HEK293 (cell line): Measurements from ENCODE around the gene CCDC9B.

Source experiments
- CTCF ChIA-PET: fragments of 350-600 bp; formaldehyde crosslinking; extraction: SDS; loops from one replicate; lab custom pipeline; 2021; ENCODE audit warnings: antibody characterized with exemption; lab: Yijun Ruan, JAX
- POLR2A ChIA-PET: fragments of 300-600 bp; formaldehyde crosslinking; extraction: SDS; loops from one replicate; lab custom pipeline; 2020; ENCODE audit warnings: antibody characterized with exemption, inconsistent platforms; lab: Yijun Ruan, JAX
- H3K27ac ChIP-seq: fragments of 200-500 bp; sonication (Bioruptor generic); 2 replicates; pipeline ENCODE4 v1.5.1; 2014; ENCODE audit warnings: low read depth, low read length, control low read depth, inconsistent platforms; ENCODE audit errors: extremely low read depth
- H3K36me3 ChIP-seq, 2 experiments: fragments of 200-500 bp in 1 of 2; sonication (Bioruptor generic) in 1 of 2; 1 replicate in 1 of 2; 2 replicates in 1 of 2; pipeline ENCODE4 v1.5.1; 2014 to 2017; ENCODE audit warnings: inconsistent platforms in 2 of 2, low read length in 2 of 2; ENCODE audit not compliant: control insufficient read depth in 2 of 2, insufficient read depth in 1 of 2
- H3K4me1 ChIP-seq: fragments of 200-500 bp; sonication (Bioruptor generic); 2 replicates; pipeline ENCODE4 v1.5.1; 2014; ENCODE audit warnings: mild to moderate bottlenecking, low read length, inconsistent platforms; ENCODE audit not compliant: control insufficient read depth, insufficient read depth
- H3K4me3 ChIP-seq: 2 replicates; pipeline ENCODE4 v1.5.1; 2011; ENCODE audit warnings: low read depth, mild to moderate bottlenecking, control low read depth, low read length, moderate library complexity
- H3K9me3 ChIP-seq: fragments of 200-500 bp; sonication (Bioruptor generic); 2 replicates; pipeline ENCODE4 v1.5.1; 2014; ENCODE audit warnings: low read depth, low read length, inconsistent platforms; ENCODE audit not compliant: control insufficient read depth, insufficient read depth
- GLIS1 ChIP-seq: fragments of 450-650 bp; formaldehyde crosslinking; IDR thresholded peaks from 2 replicates; pipeline ENCODE4 v1.5.1; 2016; ENCODE audit warnings: missing biosample characterization, missing genetic modification characterization
- GLIS2 ChIP-seq: fragments of 450-650 bp; formaldehyde crosslinking; IDR thresholded peaks from 2 replicates; pipeline ENCODE4 v1.5.1; 2016; ENCODE audit warnings: missing biosample characterization, missing genetic modification characterization
- KLF16 ChIP-seq: fragments of 450-650 bp; formaldehyde crosslinking; IDR thresholded peaks from 2 replicates; pipeline ENCODE4 v1.5.1; 2017; ENCODE audit warnings: missing biosample characterization, missing genetic modification characterization
- KLF7 ChIP-seq: fragments of 450-650 bp; formaldehyde crosslinking; IDR thresholded peaks from 2 replicates; pipeline ENCODE4 v1.5.1; 2016; ENCODE audit warnings: missing biosample characterization, missing genetic modification characterization, borderline replicate concordance
- OSR2 ChIP-seq: fragments of 450-650 bp; formaldehyde crosslinking; IDR thresholded peaks from 2 replicates; pipeline ENCODE4 v1.5.1; 2016; ENCODE audit warnings: missing biosample characterization, missing genetic modification characterization
- TRIM28 ChIP-seq: IDR thresholded peaks from 2 replicates; pipeline ENCODE4 v1.6.1; 2011; ENCODE audit warnings: low read length, control low read depth, borderline replicate concordance
- YY2 ChIP-seq: fragments of 450-650 bp; formaldehyde crosslinking; IDR thresholded peaks from 2 replicates; pipeline ENCODE4 v1.5.1; 2016; ENCODE audit warnings: missing biosample characterization, missing genetic modification characterization
- ZBTB8A ChIP-seq: fragments of 450-650 bp; formaldehyde crosslinking; IDR thresholded peaks from 2 replicates; pipeline ENCODE4 v1.5.1; 2016; ENCODE audit warnings: missing biosample characterization, missing genetic modification characterization
- ZNF341 ChIP-seq: fragments of 450-650 bp; formaldehyde crosslinking; IDR thresholded peaks from 2 replicates; pipeline ENCODE4; 2016; ENCODE audit warnings: low read depth, missing biosample characterization, missing genetic modification characterization
- ZNF404 ChIP-seq: fragments of 450-650 bp; formaldehyde crosslinking; IDR thresholded peaks from 2 replicates; pipeline ENCODE4 v1.5.1; 2017; ENCODE audit warnings: missing biosample characterization, missing genetic modification characterization
- ZNF664 ChIP-seq: fragments of 450-650 bp; formaldehyde crosslinking; IDR thresholded peaks from 2 replicates; pipeline ENCODE4 v1.5.1; 2016; ENCODE audit warnings: missing biosample characterization, missing genetic modification characterization
- TF ChIP-seq, protein P1 (sequence below): fragments of 450-650 bp; formaldehyde crosslinking; conservative IDR thresholded peaks from 2 replicates; pipeline ENCODE4 v1.5.1; 2016; ENCODE audit warnings: low read depth, missing biosample characterization, missing genetic modification characterization
- TF ChIP-seq, protein P2 (sequence below): fragments of 450-650 bp; formaldehyde crosslinking; IDR thresholded peaks from 2 replicates; pipeline ENCODE4 v1.5.1; 2016; ENCODE audit warnings: missing biosample characterization, missing genetic modification characterization
- TF ChIP-seq, protein P3 (sequence below): fragments of 450-650 bp; formaldehyde crosslinking; IDR thresholded peaks from 2 replicates; pipeline ENCODE4 v1.5.1; 2017; ENCODE audit warnings: missing biosample characterization, mild to moderate bottlenecking, missing genetic modification characterization, moderate library complexity

The CCDC9B gene

DNA sequence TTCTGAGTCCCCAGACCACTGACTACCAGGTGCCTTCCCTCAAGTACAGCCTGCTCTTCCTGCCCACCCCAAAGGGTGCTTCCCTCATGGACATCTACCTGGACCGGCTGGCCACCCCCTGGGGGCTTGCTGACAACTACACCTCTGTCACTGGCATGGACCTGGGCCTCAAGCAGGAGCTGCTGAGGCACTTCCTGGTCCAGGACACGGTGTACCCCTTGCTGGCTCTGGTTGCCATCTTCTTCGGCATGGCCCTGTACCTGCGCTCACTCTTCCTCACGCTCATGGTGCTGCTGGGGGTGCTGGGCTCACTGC, 26.6 kb upstream of the CCDC9B start:
- ChIA-PET CTCF (interaction anchor here (0.7 to 1.6 kb wide), 9 partner anchors 9 to 58 kb away, joined by 3 to 9 read pairs (median 3); partner anchors contain the start of gene DISP2), POLR2A (interaction anchor here (1.5 kb wide), 1 partner anchor 27 kb away, joined by 5 read pairs; the partner anchor contains the start of gene CCDC9B)
- TF ChIP-seq, protein P1, sequence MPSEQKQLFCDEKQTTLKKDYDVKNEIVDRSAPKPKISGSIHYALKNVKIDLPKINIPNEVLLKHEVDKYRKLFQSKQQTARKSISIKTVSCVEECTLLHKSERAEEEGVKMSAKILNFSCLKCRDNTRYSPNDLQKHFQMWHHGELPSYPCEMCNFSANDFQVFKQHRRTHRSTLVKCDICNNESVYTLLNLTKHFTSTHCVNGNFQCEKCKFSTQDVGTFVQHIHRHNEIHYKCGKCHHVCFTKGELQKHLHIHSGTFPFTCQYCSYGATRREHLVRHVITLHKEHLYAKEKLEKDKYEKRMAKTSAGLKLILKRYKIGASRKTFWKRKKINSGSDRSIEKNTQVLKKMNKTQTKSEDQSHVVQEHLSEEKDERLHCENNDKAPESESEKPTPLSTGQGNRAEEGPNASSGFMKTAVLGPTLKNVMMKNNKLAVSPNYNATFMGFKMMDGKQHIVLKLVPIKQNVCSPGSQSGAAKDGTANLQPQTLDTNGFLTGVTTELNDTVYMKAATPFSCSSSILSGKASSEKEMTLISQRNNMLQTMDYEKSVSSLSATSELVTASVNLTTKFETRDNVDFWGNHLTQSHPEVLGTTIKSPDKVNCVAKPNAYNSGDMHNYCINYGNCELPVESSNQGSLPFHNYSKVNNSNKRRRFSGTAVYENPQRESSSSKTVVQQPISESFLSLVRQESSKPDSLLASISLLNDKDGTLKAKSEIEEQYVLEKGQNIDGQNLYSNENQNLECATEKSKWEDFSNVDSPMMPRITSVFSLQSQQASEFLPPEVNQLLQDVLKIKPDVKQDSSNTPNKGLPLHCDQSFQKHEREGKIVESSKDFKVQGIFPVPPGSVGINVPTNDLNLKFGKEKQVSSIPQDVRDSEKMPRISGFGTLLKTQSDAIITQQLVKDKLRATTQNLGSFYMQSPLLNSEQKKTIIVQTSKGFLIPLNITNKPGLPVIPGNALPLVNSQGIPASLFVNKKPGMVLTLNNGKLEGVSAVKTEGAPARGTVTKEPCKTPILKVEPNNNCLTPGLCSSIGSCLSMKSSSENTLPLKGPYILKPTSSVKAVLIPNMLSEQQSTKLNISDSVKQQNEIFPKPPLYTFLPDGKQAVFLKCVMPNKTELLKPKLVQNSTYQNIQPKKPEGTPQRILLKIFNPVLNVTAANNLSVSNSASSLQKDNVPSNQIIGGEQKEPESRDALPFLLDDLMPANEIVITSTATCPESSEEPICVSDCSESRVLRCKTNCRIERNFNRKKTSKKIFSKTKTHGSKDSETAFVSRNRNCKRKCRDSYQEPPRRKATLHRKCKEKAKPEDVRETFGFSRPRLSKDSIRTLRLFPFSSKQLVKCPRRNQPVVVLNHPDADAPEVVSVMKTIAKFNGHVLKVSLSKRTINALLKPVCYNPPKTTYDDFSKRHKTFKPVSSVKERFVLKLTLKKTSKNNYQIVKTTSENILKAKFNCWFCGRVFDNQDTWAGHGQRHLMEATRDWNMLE (tag by site-specific recombination) = no peak
- TF ChIP-seq KLF16 (tag by site-specific recombination) (no peak), GLIS2 (tag by site-specific recombination) (peak; percentile 37), KLF7 (tag by site-specific recombination) (no peak), ZNF404 (tag by site-specific recombination) (no peak), TRIM28 (no peak), GLIS1 (tag by site-specific recombination) (0 out of 2 replicates have a peak, but pooled peaks have one; percentile 5)
- TF ChIP-seq, protein P2, sequence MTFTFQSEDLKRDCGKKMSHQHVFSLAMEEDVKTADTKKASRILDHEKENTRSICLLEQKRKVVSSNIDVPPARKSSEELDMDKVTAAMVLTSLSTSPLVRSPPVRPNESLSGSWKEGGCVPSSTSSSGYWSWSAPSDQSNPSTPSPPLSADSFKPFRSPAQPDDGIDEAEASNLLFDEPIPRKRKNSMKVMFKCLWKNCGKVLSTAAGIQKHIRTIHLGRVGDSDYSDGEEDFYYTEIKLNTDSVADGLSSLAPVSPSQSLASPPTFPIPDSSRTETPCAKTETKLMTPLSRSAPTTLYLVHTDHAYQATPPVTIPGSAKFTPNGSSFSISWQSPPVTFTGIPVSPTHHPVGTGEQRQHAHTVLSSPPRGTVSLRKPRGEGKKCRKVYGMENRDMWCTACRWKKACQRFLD (tag by site-specific recombination) = no peak
- Histone ChIP-seq H3K36me3 (no peaks in the 10 kb centered on the region), H3K4me3 (no peak overlapping the region), H3K27ac (no peak overlapping the region), H3K4me1 (no peaks in the 10 kb centered on the region), H3K9me3 (no peaks in the 10 kb centered on the region)

DNA sequence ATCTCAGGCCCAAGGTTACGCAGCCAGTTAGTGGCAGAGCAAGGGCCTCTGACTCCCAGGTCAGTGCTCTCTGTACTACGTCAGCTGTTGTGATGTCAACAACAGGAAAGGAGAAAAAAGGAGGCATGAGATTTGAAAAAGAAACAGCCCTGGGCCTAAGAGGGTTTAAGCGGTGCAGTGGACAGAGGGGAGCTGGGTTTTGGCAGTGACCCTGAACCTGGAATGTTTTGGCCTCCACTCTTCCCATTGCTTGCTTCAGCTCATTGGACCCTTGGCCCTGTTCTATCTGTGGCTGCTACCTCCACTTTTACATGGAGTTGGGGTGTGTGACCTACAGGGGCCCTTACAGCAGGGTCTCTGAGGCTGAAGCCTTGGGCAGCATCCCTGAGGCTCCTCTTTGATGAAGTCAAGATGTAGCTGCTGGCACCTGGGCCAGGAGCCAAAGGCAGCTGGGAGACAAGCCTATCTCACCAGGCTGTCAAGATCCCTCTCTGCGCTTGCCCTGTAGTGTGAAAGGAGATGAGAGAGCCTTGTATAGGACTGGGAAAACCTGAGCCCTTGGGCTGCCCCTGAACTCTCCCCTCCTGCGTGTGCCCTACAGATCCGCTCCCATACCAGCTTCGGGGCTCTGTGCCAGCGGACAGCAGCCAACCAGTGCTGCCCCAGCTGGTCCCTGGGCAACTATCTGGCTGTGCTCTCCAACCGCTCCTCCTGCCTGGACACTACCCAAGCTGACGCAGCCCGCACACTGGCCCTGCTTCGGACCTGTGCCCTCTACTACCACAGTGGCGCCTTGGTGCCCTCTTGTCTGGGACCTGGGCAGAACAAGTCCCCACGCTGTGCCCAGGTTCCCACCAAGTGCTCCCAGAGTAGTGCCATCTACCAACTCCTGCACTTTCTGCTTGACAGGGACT, 26.0 kb upstream of the CCDC9B start:
- POLR2A ChIA-PET = interaction anchor here (1.4 to 1.5 kb wide), 2 partner anchors 16 to 26 kb away, joined by 4 to 5 read pairs; partner anchors contain the start of genes CCDC9B and KNSTRN
- Histone ChIP-seq H3K4me3 (no peak overlapping the region), H3K9me3 (no peaks in the 10 kb centered on the region), H3K36me3 (no peaks in the 10 kb centered on the region), H3K4me1 (no peaks in the 10 kb centered on the region), H3K27ac (no peak overlapping the region)
- CTCF ChIA-PET = interaction anchor here (0.7 to 2.2 kb wide), 12 partner anchors 9 to 57 kb away, joined by 3 to 8 read pairs (median 4); no protein-coding TSS in a partner anchor
- TF ChIP-seq ZBTB8A (tag by site-specific recombination) (no peak), OSR2 (tag by site-specific recombination) (no peak), YY2 (tag by site-specific recombination) (no peak)

DNA sequence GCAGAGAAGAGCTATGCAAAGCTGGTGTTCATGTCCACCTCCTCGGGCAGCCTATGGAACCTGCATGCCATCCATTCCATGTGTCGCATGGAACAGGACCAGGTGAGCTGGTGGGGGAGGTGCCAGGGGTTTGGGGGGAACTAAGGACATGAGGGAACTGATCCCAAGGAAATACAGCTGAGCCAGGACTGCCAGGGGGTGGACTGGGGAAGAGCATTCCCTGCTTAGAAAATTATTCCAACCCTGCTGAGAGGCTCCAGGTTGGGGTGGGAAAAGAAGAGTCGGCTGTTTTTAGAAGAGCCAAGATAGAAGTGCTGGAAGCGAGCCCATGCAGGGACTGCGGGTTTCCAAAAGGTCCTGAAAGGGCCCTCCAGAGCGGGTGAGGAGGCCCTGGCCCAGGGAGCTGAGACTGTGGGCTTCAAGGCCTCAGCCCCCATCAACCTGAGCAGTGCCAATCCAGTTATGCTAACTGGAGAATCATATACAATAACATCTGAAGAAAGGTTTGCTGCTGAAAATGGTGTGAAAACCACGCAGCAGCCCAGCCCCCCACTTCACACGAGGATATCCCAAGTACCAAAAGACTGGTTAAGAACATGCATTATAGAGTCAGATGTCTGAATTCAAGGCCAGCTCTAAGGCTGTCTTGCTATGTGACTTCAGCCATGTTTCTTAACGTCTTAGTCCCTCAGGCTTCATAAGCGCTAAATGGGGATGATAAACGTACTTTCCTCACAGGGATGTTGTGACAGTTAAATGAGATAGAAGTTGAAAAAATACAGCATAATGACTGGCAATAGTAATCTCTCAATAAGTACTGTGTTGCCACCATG, 25.1 kb upstream of the CCDC9B start:
- Histone ChIP-seq H3K27ac (no peak overlapping the region), H3K4me3 (no peak overlapping the region), H3K9me3 (no peaks in the 10 kb centered on the region), H3K36me3 (no peaks in the 10 kb centered on the region), H3K4me1 (no peaks in the 10 kb centered on the region)
- CTCF ChIA-PET = interaction anchor here (0.6 to 2.2 kb wide), 11 partner anchors 10 to 56 kb away, joined by 3 to 8 read pairs (median 4); no protein-coding TSS in a partner anchor
- POLR2A ChIA-PET = interaction anchor here (1.4 to 1.5 kb wide), 2 partner anchors 17 to 25 kb away, joined by 4 to 5 read pairs; partner anchors contain the start of genes CCDC9B and KNSTRN
- TF ChIP-seq, protein P3, sequence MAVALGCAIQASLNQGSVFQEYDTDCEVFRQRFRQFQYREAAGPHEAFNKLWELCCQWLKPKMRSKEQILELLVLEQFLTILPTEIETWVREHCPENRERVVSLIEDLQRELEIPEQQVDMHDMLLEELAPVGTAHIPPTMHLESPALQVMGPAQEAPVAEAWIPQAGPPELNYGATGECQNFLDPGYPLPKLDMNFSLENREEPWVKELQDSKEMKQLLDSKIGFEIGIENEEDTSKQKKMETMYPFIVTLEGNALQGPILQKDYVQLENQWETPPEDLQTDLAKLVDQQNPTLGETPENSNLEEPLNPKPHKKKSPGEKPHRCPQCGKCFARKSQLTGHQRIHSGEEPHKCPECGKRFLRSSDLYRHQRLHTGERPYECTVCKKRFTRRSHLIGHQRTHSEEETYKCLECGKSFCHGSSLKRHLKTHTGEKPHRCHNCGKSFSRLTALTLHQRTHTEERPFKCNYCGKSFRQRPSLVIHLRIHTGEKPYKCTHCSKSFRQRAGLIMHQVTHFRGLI (tag by site-specific recombination) = no peak
- peak; percentile 68; the same call in 1 of the 2 replicates for TF ChIP-seq ZNF664 (tag by site-specific recombination)
- TF ChIP-seq ZNF341 (tag by site-specific recombination) = 0 out of 2 replicates have a peak, but pooled peaks have one; percentile 52
